ENCODE measurements around the gene TUBA1C.
"Not testable (repeated sequence)": the region's sequence is repeated elsewhere in the genome, so short reads cannot be mapped to it uniquely, and the experiment has no call there.

GRCh38 chr12:49317118-49317517 is 52.2 kb downstream of the TUBA1C start:
- TF ChIP-seq, protein P1, sequence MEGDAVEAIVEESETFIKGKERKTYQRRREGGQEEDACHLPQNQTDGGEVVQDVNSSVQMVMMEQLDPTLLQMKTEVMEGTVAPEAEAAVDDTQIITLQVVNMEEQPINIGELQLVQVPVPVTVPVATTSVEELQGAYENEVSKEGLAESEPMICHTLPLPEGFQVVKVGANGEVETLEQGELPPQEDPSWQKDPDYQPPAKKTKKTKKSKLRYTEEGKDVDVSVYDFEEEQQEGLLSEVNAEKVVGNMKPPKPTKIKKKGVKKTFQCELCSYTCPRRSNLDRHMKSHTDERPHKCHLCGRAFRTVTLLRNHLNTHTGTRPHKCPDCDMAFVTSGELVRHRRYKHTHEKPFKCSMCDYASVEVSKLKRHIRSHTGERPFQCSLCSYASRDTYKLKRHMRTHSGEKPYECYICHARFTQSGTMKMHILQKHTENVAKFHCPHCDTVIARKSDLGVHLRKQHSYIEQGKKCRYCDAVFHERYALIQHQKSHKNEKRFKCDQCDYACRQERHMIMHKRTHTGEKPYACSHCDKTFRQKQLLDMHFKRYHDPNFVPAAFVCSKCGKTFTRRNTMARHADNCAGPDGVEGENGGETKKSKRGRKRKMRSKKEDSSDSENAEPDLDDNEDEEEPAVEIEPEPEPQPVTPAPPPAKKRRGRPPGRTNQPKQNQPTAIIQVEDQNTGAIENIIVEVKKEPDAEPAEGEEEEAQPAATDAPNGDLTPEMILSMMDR (IDR thresholded peaks at IDR 0.05) = not testable (repeated sequence)
- TF ChIP-seq EZH2 (IDR thresholded peaks at IDR 0.05) = not testable (repeated sequence)

All from neural progenitor cell (in vitro differentiated cells).